Measurements from ENCODE around the gene MALL.
"Not testable (repeated sequence)": the region's sequence is repeated elsewhere in the genome, so short reads cannot be mapped to it uniquely, and the experiment has no call there.

The MALL gene

DNA sequence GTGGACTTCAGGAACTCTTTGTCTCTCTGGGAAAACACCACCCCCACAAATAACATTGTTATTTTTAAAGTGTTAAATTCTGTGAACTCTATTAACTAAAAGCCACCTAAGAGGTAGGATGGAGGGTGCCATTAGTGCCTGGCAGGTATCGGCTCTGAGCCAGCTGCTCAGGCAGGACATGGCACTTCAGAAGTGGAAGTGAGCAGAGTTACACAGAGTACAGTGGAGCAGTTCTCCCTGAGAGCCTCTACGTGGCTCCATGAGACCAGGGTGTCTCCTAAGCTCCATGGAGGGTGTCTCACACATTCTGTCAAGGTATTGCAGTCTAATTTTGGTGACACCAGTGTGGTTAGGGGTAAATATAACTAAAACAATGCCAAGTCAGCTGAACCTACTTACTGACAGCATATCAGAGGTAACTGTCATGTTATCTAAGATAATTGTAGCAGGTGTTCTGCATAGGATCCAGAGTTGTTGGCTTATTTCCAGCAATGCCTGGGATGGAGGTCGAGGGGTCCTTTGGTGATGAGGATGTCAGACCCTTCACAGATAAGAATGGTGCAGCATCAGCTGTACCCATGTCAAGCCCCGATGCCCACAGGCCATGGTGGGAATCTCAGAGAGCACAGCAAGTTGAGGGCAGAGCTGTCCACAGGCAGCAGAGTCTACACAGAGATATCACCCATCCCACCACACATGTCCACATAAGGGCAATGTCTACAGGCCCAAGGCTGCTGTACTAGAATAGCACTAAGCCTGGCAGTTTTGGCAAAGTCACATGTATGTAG, 8.6 kb upstream of the MALL start:
- DNase-seq = no peak
- in situ Hi-C loops (cut with MboI; ENCODE audit: low pct_unique_long_range_greater_than_20kb, low sequenced_read_pairs) = no loop called here

DNA sequence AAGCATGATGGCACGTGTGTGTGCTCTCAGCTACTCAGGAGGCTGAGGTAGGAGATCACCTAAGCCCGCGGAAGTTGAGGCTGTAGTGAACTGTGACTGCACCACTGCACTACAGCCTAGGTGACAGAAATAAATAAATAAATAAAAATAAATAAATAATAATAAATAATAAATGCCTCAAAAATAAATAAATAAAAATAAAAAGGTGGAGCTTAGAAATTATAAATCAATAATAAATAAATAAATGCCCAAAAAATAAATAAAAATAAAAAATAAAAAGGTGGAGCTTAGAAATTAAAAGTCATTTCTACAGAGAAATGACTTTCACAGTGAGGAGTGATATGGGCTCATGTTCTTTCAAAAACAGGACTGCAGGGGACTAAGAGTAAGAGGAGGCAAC, 6.0 kb upstream of the MALL start:
- no peak for DNase-seq
- in situ Hi-C loops (cut with MboI; ENCODE audit: low pct_unique_long_range_greater_than_20kb, low sequenced_read_pairs) = no loop called here

DNA sequence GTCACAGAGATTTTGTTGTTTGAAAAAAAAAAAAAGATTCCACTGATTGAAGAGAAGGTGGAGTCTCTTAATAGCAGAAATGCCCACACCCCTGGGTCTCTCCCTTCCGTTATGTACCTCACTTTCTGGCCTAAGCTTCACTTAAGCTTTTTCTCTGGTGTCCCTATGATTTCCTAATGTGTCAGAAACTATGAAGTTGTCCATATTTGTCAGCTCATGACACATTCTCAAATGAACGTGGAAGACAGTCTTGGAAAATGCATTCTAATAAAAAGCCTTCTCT, 5.4 kb upstream of the MALL start:
- in situ Hi-C loops (cut with MboI; ENCODE audit: low pct_unique_long_range_greater_than_20kb, low sequenced_read_pairs) = no loop called here
- no peak for DNase-seq

DNA sequence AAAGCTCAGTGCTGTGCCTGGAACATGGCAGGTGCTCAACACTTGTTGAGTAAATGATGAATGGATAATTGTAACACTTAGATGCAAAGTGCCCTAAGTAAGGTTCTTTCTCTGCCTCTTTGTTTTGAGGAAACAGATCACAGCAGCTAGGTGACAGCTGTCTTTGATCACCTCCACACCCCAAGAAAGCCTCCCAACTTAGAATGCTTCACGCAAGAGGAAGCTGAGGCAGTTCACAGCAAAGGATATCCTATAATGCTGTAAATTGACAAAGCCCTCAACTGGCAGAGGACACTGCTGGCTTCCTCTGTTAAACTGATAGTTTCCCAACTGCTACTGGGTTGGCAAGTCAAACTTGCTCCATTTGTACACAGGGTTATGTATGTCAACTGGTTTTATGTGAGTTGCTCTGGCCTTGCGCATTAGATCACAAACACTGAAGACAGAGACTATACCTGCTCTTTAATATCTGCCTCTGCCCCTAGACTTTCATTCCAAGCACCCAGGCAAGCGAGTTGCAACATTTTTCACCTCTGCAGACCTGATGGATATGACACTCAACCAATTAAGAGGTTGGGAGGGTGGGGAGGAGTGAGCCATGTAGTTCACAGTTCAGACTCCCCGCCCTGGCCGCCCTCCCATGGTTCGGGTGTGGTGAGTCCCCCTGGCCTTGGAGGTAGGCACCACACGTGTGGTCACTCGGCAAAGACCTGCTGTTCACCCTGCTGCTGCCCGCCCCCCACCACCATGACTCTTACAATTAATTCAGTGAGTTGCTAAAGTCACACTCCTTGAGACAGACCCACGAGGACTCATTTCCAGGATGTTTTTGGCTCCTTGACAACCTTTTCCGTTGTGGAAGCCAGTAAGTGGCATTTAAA, 4.8 kb upstream of the MALL start:
- DNase-seq = no peak

DNA sequence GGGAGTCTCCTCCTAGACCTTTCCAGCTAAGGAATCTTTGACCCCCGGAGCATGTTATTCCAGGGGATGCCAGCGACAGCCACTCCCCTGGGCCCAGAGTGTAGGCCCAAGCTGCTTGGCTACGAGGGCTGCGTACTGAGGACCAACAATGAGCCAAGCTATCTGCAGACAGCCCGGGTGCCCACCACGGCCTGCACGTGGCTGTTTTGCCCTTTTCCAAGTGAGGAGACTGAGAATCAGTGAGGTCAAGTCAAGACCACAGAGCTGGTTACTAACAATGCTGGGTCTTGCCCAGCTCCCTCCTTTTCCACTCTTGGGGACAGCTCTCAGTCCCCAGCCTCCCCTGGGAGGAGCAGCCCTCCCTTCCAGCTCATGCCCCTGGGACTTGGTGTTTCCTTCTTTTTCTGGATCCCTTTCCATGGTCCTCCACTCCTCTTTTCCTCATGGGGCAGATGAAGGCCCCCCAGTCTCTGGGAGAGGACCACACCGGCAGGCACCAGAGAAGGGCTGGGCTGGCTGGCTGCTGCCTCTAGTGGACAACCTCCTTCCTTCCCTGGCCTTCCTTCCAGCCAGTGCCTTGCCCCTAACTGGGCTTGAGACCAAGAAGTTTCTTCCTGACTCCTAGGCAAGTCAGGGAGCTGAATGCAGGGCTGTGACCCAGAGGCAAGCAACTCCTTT, 550 bp upstream of the MALL start:
- in situ Hi-C loops (cut with MboI; ENCODE audit: low pct_unique_long_range_greater_than_20kb, low sequenced_read_pairs) = no loop called here
- no peak for DNase-seq

More for the DNA sequence above, 4.8 kb upstream of the MALL start:
- in situ Hi-C loops (cut with MboI; ENCODE audit: low pct_unique_long_range_greater_than_20kb, low sequenced_read_pairs) = no loop called here

DNA sequence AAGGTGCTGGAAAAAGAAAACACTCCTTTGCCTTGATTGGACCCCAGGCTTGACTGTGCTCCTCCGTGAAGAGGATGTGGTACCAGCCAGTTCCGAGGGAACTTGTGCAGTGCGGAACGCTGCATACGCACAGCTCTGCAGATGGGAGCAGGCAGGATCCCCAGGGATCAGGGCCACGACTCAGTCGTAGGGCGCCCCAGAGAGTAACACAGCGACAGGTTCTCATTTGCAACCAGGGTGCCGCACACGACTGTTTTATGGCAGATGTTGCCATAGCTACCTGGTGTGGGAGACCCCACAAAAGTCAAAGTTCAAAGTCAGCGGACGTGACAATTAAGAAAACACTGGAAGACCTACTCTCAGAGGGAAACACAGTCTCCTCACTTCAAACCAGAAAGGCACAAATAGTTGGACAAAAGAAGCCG, 779 bp downstream of the MALL start:
- in situ Hi-C loops (cut with MboI; ENCODE audit: low pct_unique_long_range_greater_than_20kb, low sequenced_read_pairs) = no loop called here
- no peak for DNase-seq

DNA sequence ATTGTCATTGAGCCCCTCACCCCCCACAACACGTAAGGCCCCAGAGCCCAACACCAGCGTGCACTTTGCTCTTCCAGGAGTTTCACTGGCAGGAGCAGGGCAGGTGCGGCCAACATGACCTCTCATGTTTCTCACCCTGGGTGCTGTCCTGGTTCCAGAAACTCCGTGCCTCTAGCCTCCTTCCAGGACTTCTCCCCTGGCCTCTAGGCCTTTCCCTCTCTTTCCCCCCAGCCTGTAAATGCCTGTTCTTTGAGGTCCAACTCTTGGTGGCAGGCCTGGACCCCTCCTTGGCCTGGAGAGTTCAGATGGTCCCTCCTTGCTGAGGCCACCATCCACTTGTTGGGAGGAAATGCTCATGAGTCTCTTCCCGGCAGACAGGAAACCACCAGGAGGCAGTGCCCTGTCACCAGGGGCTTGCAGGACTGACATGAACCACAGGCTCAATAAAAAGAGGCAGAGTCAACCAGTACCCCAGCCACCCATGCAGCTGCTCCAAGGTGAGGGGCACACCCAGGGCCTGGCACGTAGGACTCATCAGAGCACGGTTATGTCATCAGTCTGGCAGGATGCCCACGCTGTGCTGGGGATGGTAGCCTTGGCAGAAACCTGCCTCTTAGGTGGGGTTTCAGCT, 1.5 kb downstream of the MALL start:
- DNase-seq = peak; percentile 4
- in situ Hi-C loops (cut with MboI; ENCODE audit: low pct_unique_long_range_greater_than_20kb, low sequenced_read_pairs) = no loop called here

DNA sequence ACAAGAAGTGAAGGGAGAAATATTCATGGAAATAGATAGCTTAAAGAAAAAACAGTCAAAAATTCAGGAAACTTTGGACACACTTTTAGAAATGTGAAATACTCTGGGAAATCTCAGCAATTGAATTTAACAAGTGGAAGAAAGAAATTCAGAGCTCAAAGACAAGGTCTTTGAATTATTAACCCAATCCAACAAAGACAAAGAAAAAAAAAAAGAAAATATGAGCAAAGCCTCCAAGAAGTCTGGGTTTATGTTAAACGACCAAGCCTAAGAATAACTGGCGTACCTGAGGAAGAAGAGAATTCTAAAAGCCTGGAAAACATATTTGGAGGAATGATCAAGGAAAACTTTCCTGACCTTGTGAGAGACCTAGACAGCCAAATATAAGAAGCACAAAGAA, 7.3 kb downstream of the MALL start:
- in situ Hi-C loops (cut with MboI; ENCODE audit: low pct_unique_long_range_greater_than_20kb, low sequenced_read_pairs) = not testable (repeated sequence)

DNA sequence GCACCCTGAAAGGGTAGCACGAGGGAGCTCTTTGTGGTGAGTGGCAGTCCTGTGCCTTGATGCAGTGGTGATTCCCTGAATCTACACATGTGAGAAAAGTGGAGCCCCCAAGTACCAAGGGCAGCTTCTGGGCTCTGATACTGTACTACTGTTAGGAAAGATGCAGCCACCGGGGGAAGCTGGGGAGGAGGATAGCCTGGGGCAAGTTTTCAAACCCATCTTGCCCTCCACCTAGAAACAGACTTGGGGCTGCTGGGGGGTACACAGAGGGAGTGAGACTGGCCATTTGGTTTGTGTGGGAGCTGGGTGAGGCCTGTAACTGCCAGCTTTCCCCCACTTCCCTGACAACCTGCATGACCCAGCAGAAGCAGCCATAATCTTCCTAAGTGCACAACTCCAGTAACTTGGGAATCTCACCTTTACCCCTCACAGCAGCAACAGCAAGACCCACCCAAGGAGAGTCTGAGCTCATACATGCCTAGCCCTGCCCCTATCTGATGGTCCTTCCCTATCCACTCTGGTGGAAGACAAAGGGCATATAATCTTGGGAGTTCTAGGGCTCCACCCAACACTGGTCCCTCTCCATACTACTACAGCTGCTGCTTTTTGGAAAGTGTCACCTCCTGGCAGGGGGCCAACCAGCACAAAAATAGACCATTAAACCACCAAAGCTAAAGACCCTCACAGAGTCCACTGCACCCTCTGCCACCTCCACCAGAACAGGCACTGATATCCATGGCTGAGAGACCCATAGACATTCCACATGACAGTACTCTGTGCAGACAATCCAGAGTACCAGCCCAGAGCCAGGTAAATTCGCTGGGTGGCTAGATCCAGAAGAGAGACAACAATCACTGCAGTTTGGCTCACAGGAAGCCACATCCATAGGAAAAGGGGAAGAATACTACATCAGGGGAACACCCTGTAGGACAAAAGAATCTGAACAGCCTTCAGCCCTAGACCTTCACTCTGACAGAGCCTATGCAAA, 8.2 kb downstream of the MALL start:
- in situ Hi-C loops (cut with MboI; ENCODE audit: low pct_unique_long_range_greater_than_20kb, low sequenced_read_pairs) = no loop called here
- DNase-seq = no peak

More for the DNA sequence above, 7.3 kb downstream of the MALL start:
- DNase-seq = not testable (repeated sequence)

DNA sequence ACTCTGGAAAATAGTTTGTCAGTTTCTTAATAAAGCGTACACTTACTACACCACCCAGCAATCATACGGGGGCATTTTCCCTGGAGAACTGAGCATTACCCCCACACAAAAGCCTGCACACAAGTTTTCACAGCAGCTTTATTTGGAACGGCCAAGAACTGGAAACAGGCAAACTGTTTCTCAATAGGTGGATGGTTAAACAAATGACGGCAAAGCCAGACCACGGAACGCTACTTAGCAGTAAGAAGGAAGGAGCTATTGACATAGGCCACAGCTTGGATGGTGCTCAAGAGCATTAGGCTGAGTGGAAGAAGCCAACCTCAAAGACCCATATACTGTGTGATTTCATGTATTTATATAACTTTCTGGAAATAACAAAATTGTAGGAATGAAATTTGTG, 9.0 kb downstream of the MALL start:
- in situ Hi-C loops (cut with MboI; ENCODE audit: low pct_unique_long_range_greater_than_20kb, low sequenced_read_pairs) = no loop called here
- DNase-seq = no peak

DNA sequence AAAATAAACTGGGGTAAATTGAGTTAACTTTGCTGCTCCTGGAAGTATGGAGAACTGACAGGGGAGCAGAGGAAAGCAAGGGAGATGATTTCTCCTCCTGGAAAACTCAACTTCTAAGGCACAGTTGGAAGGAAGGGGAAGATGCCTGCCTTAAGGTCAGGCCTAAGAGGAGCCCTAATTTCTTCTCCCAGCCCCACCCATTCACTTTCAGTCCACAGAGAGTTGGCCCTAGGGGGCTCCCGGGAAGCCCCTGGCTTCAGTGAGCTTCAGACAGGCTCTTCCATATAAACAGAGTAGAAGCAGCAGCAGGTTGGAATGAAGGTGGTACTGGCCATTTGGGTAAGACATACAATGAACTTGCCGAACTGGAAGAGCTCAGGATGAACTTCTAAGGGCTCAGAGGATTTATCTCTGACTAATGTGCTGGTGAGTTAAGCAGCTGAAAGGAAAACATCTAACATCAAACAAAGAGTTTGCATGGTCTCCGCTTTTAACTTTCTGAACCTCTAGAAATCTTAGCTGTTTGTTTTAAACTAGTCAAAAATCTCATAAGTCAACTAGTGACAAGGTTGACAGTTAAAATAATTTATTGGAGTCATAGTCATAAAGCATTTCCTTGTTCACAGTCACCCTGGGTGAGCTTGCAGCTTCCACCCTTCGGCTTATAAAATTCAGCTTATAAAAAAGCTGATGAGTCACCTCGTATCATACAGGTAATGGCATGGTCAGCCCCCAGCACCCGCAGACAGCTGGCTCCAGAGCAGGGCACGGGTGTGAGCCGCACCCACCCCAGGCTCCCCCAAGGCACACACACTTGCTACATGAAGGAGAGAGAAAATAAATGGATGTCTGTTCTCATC, 9.8 kb downstream of the MALL start:
- no peak for DNase-seq
- in situ Hi-C loops (cut with MboI; ENCODE audit: low pct_unique_long_range_greater_than_20kb, low sequenced_read_pairs) = no loop called here

DNA sequence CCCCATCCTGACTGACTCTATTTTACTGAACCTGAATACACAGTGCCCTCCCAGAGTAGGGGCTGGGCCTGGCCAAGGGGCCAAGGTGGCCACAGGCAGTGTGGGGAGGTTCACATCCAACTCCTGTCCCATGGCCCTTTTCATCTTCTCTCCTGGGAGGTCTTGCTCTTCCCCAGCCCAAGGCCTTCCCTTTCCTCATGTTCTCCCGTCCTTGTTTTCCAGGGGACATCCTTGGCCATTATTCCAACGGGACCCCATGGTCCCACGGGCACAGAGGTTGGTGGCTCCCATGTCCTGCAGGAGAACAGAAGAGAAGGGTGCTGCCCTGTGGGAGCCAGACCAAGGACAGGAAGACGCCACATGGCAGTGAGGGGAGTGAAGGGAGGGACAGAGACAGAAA, 10.4 kb downstream of the MALL start:
- in situ Hi-C loops (cut with MboI; ENCODE audit: low pct_unique_long_range_greater_than_20kb, low sequenced_read_pairs) = no loop called here
- DNase-seq = no peak

DNA sequence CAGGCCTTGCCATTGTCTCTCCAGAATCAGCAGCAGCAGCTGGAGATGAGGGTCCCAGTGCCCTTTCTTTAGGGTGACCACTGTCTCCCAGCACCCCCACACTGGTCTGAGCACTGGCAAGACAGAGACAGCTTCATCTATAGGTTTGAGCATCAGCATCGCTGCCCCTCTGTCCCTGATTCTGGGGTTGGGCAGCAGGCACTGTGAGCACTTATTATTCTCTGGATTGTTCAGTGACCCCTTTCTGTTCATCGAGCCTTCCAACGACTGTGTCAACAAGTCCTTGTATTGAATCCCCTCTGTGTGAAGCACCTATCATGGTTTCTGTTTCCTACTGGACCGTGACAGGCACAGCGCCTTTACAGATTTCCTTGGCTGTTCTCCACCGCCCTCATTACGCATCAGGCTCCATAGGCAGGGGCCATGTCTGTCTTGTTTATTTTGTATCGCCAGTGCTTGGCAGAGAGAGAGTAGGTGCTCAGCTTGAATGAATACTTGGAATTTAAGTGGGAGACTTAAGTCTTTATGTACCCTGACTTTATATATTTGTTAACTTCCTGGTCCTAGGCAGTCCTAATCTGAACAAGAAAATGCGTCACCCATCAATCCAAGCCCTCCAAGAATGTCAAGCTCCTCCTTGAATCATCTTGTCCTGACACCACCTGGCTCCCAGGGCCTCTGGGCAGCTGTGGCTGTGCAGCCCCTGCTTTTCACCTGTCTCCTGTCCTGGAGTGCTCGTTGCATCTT, 11.4 kb downstream of the MALL start:
- in situ Hi-C loops (cut with MboI; ENCODE audit: low pct_unique_long_range_greater_than_20kb, low sequenced_read_pairs) = no loop called here
- no peak for DNase-seq

DNA sequence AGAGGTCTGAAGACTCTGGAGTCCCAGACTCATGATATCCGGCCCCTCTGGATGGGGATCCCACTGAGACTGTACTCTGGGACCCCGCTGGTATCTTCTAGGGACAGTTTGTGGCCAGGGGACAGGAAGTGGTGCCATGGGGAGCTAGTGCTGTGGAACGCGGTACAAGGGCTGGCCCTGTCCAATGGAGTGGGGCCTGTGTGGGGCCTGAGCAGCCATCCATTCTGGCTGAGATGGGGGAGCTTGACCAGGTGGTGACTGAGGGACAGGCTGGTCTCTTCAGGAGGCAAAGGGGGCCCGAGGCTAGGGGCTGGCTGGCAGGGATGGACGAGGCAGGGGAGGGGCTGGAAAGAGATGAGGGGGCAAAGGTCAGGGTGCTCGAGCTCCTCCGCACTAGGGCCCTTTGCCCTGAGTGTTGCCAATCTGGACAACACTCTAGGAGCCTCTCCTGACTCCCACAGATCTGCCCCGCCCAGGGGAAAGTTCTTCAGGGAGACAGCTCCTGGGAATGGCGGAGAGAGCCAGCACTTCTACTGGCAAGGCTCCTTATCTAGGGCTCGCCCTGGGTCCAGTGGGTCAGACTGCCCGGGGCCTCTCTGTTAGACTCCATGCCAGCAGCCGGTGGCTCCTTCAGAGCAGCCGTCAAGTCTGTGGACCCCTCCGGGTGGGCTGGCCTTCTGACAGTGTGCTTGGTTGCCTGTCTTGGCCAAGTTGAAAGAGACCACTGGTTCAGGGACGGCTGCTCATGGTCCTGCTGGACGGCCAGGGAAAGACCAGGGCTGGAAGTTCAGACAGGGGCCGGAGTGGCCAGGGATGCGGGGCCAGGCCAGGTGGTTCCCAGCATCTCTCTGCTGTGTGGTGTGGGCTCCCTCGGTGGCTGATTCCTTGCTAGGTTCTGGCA, 12.3 kb downstream of the MALL start:
- in situ Hi-C loops (cut with MboI; ENCODE audit: low pct_unique_long_range_greater_than_20kb, low sequenced_read_pairs) = no loop called here
- DNase-seq = no peak

DNA sequence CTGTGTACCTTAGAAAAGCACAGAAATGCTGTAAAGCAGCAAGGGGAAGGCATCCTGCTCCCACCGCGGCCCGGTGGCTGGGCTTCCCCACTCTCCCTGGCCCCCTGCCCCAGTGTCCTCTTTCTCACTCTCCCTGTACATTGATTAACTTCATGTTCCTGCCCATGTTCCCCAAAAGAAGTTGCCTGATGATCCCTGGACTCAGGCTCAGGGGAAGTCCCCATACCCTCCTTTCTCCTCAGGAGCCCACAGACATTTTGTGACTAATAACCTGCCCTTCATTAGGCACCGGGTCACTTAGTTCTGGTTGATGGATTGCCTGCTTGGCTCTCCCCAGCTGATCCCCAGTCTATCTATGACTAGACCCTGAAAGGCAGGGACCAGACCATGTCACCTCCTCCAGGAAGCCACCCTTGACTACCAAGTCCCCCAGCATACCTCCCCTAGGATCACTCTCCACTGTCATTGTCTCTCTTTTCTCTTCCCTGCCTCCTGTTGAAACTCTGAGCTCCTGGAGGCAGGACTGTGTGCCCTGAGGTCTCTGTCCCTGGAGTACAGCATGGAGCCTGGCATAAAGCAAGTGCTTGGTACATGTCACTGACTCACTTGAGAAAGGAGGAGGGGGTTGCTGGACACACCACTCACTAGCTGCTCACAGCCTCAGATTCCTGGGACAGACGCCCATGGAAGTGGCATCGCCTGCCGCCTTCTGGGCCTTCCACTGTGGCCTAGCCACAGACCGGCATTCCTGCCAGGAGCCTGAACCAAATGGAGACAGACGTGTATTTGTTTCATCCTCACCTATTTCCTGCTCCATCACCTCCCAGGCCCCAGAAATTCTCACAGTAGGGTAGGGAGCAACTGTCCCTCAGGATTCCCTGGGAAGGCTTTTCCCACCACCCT, 13.5 kb downstream of the MALL start:
- in situ Hi-C loops (cut with MboI; ENCODE audit: low pct_unique_long_range_greater_than_20kb, low sequenced_read_pairs) = no loop called here
- no peak for DNase-seq
